Breast epithelium (tissue), 3 donors: ENCODE data around the gene EME2.

Experiments used
- POLR2A ChIP-seq: fragments of 450-650 bp; IDR thresholded peaks from one replicate; pipeline ENCODE4 v1.6.1; 2016; ENCODE audit warnings: antibody characterized with exemption, mild to moderate bottlenecking, moderate library complexity
- TF ChIP-seq, protein P1 (sequence below), 3 donors: fragments of 450-650 bp; IDR thresholded peaks; one replicate each; pipeline ENCODE4 v1.5.1; 2016 to 2017; ENCODE audit warnings: antibody characterized with exemption in 3 of 3, mild to moderate bottlenecking in 3 of 3, moderate library complexity in 3 of 3

DNA sequence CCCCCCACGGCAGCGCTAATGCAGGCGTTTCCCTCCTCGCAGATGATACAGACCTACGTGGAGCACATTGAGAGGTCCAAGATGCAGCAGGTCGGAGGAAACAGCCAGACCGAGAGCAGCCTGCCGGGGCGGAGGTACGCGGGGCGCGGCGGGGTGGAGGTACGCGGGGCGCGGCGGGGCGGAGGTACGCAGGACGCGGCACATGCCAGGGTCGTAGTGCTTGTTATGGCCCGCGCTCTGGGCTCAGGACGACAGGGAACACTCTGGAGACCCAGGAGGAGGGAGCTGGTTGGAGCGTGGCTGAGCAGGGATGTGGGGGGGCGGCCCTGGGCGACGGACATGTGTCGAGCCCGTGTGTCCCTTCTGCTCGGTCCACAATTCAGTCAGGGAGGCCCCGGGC lies 43.2 kb upstream of the EME2 start:
- no peak for TF ChIP-seq POLR2A
- TF ChIP-seq, protein P1, sequence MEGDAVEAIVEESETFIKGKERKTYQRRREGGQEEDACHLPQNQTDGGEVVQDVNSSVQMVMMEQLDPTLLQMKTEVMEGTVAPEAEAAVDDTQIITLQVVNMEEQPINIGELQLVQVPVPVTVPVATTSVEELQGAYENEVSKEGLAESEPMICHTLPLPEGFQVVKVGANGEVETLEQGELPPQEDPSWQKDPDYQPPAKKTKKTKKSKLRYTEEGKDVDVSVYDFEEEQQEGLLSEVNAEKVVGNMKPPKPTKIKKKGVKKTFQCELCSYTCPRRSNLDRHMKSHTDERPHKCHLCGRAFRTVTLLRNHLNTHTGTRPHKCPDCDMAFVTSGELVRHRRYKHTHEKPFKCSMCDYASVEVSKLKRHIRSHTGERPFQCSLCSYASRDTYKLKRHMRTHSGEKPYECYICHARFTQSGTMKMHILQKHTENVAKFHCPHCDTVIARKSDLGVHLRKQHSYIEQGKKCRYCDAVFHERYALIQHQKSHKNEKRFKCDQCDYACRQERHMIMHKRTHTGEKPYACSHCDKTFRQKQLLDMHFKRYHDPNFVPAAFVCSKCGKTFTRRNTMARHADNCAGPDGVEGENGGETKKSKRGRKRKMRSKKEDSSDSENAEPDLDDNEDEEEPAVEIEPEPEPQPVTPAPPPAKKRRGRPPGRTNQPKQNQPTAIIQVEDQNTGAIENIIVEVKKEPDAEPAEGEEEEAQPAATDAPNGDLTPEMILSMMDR (IDR thresholded peaks at IDR 0.05), result no peak
